Measurements from ENCODE around the gene EMP3. TPM values are rescaled to one million over a fixed set of nuclear protein-coding genes. Genes with fewer than 3 reads are reported as not detected.
"Not testable (repeated sequence)": the region's sequence is repeated elsewhere in the genome, so short reads cannot be mapped to it uniquely, and the experiment has no call there.

EMP3 gene
- total RNA-seq, 1 donor from 2014 or later, result 31.6 TPM

- DNase-seq (ENCODE audit: low spot score), result not testable (repeated sequence)
Observed at GRCh38 chr19:48317708-48317960, 7.7 kb upstream of the EMP3 start.

- no peak for DNase-seq (ENCODE audit: low spot score)
Observed at GRCh38 chr19:48318286-48318987, 6.9 kb upstream of the EMP3 start.

GRCh38 chr19:48319647-48320541 is 5.5 kb upstream of the EMP3 start:
- DNase-seq (ENCODE audit: low spot score), result peak; percentile 83

- peak; percentile 98 for DNase-seq (ENCODE audit: low spot score)
Observed at GRCh38 chr19:48321372-48321621, 4.1 kb upstream of the EMP3 start.

GRCh38 chr19:48321622-48322591 is 3.4 kb upstream of the EMP3 start:
- DNase-seq (ENCODE audit: low spot score), result peak; percentile 99

GRCh38 chr19:48329167-48329891 is 4.0 kb downstream of the EMP3 start:
- DNase-seq (ENCODE audit: low spot score), result no peak

GRCh38 chr19:48330012-48330681 is 4.8 kb downstream of the EMP3 start:
- peak; percentile 85 for DNase-seq (ENCODE audit: low spot score)

- no peak for DNase-seq (ENCODE audit: low spot score)
Observed at GRCh38 chr19:48332351-48332661, 7.0 kb downstream of the EMP3 start.

- peak; percentile 94 for DNase-seq (ENCODE audit: low spot score)
Observed at GRCh38 chr19:48332662-48333466, 7.5 kb downstream of the EMP3 start.

- DNase-seq (ENCODE audit: low spot score), result peak; percentile 91
Observed at GRCh38 chr19:48333467-48334384, 8.4 kb downstream of the EMP3 start.

- no peak for DNase-seq (ENCODE audit: low spot score)
Observed at GRCh38 chr19:48338253-48338755, 13.0 kb downstream of the EMP3 start.

- no peak for DNase-seq (ENCODE audit: low spot score)
Observed at GRCh38 chr19:48338802-48339503, 13.6 kb downstream of the EMP3 start.

GRCh38 chr19:48340995-48341394 is 15.6 kb downstream of the EMP3 start:
- no peak for DNase-seq (ENCODE audit: low spot score)

GRCh38 chr19:48341515-48342413 is 16.4 kb downstream of the EMP3 start:
- DNase-seq (ENCODE audit: low spot score), result no peak

- no peak for DNase-seq (ENCODE audit: low spot score)
Observed at GRCh38 chr19:48342414-48342738, 17.0 kb downstream of the EMP3 start.

GRCh38 chr19:48342841-48343540 is 17.6 kb downstream of the EMP3 start:
- DNase-seq (ENCODE audit: low spot score), result no peak

- no peak for DNase-seq (ENCODE audit: low spot score)
Observed at GRCh38 chr19:48344892-48345291, 19.5 kb downstream of the EMP3 start.

Data from ureter (tissue), 1 donor.